Fibroblast of pulmonary artery (primary cell): Measurements from ENCODE around the gene JMJD8.

Experiments used
- DNase-seq: peaks from one replicate; pipeline ENCODE4 v3.0.0-alpha.2; 2010; ENCODE audit warnings: low read depth
- H3K4me3 ChIP-seq: replicated peaks from 2 replicates; pipeline ENCODE4 v1.5.1; 2011; ENCODE audit warnings: low read depth, mild to moderate bottlenecking, control low read depth, low read length, moderate library complexity
- CTCF ChIP-seq: IDR thresholded peaks from 2 replicates; pipeline ENCODE4 v1.5.1; 2011; ENCODE audit warnings: mild to moderate bottlenecking, control low read depth, low read length, inconsistent platforms; ENCODE audit errors: missing control alignments

JMJD8 gene

GRCh38 chr16:707062-707538 is 23.0 kb upstream of the JMJD8 start:
- no peak for TF ChIP-seq CTCF
- H3K4me3 ChIP-seq = no peak overlapping the region
- no peak for DNase-seq

- H3K4me3 ChIP-seq = no peak overlapping the region
- TF ChIP-seq CTCF = no peak
- DNase-seq = no peak
These were observed 22.3 kb upstream of the JMJD8 start for GRCh38 chr16:706189-707061.

- DNase-seq = no peak
- no peak within 1 kb of the TSS for H3K4me3 ChIP-seq
- TF ChIP-seq CTCF = no peak
These were observed 21.5 kb upstream of the JMJD8 start, which contains the start of gene FBXL16 for GRCh38 chr16:705431-706188. Gene FBXL16, minus strand, starts transcription at chr16:705801. Its CDS starts 8,396 bp downstream, at chr16:697405.

GRCh38 chr16:704552-705380 is 20.6 kb upstream of the JMJD8 start:
- no peak overlapping the region for H3K4me3 ChIP-seq
- TF ChIP-seq CTCF = no peak
- no peak for DNase-seq

- no peak overlapping the region for H3K4me3 ChIP-seq
- no peak for DNase-seq
- TF ChIP-seq CTCF = no peak
These were observed 19.9 kb upstream of the JMJD8 start for GRCh38 chr16:704047-704446.

- no peak for TF ChIP-seq CTCF
- DNase-seq = no peak
- no peak overlapping the region for H3K4me3 ChIP-seq
These were observed 19.3 kb upstream of the JMJD8 start for GRCh38 chr16:703406-703805.
